D721Med (cell line): ENCODE data around the gene GPR180.
A peak's percentile ranks its signal among the peaks of the same experiment; 100 is the strongest.

ENCODE experiments used
- DNase-seq: peaks from one replicate; pipeline ENCODE4 v3.0.0; 2011; ENCODE audit warnings: low spot score; ENCODE audit not compliant: insufficient read length
- FAIRE-seq: peaks from 2 replicates; lab custom pipeline; 2011; peaks lifted over from hg19 to GRCh38; lab: Jason Lieb, UNC
- TF ChIP-seq, protein P1 (sequence below): IDR thresholded peaks from 2 replicates; pipeline ENCODE4 v1.5.1; 2012; ENCODE audit warnings: mild to moderate bottlenecking, control low read depth; ENCODE audit not compliant: insufficient read depth; ENCODE audit errors: missing control alignments

Gene GPR180

DNA sequence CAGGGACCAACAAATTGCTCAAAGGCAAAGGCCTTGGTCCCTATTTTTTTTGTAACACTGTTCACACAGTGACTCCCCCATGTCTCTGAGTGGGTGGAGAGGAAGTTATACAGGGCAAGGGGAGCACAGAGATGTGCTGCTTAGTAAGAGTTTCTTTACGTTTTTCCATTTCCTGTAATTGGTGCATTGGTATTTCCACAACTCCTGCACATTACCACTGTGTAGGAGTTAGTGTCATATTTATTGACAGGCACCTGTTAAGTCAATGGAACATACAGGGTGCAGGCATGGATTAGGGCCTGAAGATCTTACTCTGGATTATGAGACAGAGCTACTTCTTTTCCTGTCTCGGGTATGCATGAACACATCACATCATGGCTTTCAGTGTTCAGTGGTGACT is 65.5 kb downstream of the GPR180 start:
- no peak for DNase-seq
- TF ChIP-seq, protein P1, sequence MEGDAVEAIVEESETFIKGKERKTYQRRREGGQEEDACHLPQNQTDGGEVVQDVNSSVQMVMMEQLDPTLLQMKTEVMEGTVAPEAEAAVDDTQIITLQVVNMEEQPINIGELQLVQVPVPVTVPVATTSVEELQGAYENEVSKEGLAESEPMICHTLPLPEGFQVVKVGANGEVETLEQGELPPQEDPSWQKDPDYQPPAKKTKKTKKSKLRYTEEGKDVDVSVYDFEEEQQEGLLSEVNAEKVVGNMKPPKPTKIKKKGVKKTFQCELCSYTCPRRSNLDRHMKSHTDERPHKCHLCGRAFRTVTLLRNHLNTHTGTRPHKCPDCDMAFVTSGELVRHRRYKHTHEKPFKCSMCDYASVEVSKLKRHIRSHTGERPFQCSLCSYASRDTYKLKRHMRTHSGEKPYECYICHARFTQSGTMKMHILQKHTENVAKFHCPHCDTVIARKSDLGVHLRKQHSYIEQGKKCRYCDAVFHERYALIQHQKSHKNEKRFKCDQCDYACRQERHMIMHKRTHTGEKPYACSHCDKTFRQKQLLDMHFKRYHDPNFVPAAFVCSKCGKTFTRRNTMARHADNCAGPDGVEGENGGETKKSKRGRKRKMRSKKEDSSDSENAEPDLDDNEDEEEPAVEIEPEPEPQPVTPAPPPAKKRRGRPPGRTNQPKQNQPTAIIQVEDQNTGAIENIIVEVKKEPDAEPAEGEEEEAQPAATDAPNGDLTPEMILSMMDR = no peak
- FAIRE-seq = no peak

- no peak for DNase-seq
- TF ChIP-seq, protein P1 = no peak
- FAIRE-seq = no peak
Measured at GRCh38 chr13:94672400-94672799, 70.7 kb downstream of the GPR180 start.

DNA sequence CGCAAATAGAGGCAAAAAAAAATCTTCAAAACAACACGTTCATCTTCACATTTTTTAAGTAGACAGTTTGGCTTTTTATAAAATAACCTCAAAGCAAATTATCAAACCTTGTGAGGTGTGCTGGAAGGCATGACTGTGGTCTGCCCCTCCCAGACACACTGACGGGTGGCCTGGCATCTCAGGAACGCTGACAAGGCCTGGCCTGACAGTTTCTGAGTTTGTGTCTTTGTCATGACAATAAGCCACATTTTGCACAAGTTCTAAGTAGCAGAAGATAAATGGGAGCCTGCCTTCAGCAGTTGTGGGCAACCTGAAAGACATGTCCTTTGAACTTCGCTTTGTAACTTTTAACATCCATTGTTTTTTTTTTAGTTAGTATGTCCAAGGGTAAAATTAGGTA is 72.2 kb downstream of the GPR180 start:
- DNase-seq = no peak
- no peak for FAIRE-seq
- TF ChIP-seq, protein P1 = no peak

DNA sequence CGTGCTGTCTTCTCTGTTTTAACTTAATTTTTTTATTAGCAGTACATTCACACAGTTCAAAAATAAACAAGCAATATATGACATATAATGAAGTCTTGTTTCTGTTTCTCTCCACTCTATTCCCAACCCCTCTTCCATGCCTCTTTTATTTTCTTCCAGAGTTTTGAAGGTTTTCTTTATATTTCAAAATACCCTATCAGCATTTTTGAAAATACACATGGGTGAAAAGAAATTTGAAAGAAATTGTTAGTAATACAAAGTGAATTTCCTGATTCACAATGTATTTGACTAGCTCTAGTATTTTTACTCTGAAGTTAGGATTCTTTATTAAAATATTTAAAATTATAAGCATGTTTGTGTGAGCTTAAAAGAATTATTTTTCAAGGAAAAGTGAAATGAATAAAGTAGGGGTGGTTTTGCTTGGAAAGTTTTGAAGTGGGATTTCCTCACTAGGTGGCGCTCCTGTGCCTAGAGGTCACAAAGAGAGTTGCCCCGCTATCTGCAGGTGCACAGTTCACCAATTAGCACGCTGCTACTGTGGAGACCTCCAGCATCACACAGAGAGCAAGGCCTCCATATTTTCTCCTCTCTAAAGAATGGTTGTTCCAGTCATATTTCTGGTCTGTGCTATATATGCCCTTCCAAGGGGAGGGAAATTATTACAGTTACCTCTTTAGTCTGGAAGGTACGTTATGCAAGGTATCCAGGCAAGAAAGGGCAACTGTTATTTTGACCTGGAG is 73.1 kb downstream of the GPR180 start:
- FAIRE-seq (no peak), DNase-seq (peak; percentile 23)
- TF ChIP-seq, protein P1 = peak; percentile 69

DNA sequence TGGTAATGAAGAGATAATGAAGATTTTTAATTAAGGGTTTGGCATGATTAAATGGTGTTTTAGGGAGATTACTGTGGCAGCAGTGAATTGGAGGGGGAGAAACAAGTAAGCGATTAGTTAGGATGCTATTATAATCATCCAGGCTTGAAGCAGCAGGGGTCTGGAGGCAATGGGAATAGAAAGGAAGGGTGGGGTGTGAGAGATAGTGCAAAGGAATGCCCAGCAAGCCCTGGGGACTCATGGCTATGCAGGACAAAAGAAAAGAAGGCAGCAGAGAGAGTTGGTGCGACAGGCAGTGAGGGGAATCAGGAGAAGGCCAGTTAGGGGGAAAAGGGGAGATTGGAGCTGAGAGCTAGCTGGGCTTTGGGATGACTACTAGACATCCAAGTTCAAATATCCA is 76.1 kb downstream of the GPR180 start:
- FAIRE-seq = no peak
- peak; percentile 22 for DNase-seq
- TF ChIP-seq, protein P1 = no peak

- TF ChIP-seq, protein P1 = no peak
- DNase-seq = no peak
- FAIRE-seq = no peak
Measured at GRCh38 chr13:94678845-94679244, 77.2 kb downstream of the GPR180 start.

DNA sequence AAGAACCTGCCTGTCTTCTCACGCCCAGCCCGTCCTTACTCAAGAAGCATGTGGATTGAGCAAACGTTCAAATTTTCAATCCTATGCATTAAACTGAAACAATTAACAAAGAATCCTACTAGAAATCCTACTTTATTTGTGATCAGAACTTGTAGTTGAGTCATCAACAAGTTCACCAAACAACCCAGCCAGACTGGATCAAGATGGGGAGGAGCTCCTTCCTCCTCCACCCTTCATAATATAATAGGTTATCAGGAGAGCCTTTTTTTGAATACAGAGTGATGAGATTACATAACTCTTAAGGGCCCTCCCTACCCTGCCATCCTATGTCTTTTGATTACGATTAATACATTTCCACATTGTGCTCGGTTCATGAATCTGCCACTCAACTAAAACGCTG is 78.0 kb downstream of the GPR180 start:
- no peak for DNase-seq
- no peak for FAIRE-seq

More for the DNA sequence above, 78.0 kb downstream of the GPR180 start:
- TF ChIP-seq, protein P1 = no peak
